NCI-H128 (cell line): ENCODE data around the gene DISP2.

Source experiments
- DNase-seq: peaks from one replicate; lab custom pipeline; 2025; ENCODE audit not compliant: unreplicated experiment; lab: John Stamatoyannopoulos, UW

The DISP2 gene

DNA sequence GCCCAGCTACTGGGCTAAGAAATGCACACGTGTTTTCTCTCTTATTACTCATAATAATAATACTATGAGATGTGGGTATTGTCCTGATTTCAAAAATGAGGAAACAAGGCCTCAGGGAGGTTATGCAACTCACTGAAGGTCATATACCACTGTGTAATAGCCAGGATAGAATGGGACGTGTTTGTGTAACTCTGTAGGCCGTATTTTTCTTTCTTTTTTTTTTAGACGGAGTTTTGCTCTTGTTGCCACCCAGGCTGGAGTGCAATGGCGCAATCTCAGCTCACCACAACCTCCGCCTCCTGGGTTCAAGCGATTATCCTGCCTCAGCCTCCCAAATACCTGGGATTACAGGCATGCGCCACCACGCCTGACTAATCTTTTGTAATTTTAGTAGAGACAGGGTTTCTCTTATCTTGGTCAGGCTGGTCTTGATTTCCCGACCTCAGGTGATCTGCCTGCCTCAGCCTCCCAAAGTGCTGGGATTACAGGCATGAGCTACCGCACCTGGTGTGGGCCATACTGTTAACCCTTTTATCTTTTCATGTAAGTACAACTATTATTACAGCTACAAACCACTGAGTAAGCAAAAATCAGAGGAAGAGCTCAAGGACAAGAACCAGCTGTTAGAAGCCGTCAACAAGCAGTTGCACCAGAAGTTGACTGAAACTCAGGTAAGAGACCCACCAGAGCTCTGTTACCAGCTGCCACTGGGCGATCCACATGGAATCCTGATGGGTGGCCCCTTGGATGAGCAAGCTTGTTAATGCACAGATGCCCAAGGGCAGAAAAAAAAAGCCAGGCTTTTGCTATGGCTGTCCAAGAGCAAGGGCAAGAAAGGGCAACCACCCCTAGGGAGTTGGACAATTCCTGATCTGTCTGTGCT, 31.2 kb downstream of the DISP2 start:
- DNase-seq = no peak

DNA sequence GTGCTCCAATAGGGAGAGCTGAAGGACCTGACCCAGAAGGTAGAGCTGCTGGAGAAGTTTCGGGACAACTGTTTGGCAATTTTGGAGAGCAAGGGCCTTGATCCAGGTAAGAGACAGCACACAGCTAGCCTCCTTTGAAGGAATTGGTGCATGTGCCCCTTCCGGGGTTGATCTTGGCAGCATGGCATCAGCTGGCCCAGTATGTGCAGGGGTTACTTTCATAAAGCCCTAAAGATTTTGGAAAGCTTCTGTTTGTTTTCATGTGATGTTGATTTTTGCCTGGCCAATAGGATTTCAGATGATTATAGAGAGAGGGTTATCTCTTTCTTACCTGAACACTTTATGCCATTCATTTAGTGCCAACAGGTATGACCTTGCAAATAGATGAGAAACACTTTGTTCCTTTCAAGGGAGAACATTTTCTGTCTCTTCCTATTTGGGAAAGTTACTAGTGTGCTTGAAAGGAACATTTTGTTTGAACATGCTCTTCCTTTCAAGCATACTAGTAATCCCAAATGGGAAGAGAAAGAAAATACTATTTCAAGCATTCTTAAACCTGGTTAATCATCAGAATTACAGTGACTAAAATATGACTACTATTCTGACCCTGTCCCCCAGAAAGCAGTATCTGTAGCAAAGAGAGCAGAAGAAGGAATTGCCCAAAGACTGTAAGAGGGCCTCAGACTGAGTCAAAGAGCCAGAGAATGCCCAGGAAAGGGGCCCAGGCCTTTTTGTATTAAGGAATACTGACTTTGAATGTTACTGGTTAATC, 32.0 kb downstream of the DISP2 start:
- no peak for DNase-seq

DNA sequence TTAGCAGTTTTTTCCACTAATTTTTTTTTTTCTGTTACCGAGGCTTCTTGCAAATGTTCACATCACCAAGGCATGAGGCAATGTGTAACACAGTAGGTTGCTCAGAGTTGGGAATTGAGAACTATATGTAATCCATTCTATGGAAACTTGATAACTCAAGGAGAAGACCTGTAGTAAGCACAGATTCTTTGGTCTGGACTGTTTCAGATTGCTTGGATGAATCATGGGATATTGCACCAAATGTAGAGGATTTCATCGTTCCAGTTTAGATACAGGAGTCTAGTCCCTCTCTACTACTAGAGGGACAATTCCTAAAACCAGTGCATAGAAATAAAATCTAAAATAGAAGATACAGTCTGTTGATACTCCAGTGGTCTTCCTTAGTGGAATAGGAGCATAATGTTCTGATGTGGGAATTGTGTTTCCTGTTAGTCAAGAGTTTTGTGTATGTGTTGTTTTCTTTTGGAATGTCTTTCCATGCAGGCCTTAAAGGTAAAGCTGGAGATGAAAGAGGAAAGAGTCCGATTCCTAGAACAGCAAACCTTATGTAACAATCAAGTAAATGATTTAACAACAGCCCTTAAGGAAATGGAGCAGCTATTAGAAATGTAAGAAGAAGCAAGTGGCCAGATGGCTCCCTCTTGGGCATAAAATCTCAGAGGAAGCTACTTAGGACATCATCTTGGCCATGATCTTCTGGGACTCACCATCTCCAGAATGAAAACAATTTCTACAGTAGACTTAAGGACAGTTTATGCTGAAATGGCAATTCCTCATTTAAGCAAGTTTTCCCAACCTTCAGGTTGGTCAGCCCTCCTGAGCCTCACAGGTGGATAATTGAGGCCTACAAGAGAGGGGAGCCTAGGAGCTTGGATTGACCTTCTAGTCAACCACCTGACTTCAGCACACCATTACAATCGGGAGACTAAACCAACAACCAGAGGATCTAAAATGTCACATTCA, 35.2 kb downstream of the DISP2 start:
- no peak for DNase-seq

DNA sequence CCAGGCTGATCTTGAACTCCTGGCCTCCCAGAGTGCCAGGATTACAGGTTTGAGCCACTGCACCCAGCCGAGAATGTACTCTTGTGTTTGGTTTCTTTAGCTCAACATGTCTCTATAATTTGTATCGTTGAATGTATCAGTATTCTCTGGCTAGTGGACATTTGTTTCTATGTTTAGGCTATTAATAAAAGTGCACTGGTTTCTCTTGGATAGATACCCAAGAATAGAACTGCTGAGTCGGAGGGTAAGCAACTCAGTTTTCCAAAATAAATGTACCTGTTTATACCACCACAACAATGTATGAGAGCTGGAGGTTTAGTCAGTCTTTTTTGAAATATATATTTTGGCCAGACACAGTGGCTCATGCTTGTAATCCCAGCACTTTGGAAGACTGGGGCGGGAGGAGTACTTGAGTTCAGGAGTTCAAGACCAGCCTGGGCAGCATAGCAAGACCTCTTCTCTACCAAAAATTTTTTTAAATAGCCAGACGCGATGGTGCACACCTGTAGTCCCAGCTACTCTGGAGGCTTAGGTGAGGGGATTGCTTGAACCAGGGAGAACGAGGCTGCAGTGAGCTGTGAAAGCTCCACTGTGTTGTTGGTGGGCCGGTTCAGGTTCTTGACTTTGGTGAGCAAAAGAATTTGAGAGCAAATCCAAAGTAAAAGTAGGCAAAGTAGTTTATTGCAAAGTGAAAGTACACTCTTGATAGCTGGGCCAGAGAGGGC, 39.8 kb downstream of the DISP2 start:
- DNase-seq = no peak

DNA sequence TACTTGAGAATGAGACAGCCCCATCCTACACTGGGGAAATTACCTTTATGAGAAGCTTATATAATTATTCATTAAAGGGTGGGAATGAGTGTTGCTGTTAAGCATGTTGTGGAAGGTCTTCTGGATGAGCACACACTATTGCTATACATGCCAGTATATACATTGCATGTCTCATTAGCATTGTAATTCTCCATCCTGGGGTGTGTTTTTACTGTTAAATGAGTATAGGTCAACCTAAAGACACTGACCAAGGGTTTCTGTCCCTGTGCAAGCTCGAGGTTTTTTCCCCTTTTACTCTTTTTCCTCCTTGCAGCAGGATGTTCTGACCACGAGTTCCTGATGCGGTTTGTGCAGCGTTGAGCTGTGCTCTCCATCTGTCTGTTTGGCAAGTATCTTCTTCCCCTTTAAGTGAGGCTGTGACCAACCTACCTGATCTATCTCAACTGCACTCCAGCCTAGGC, 40.4 kb downstream of the DISP2 start:
- DNase-seq = no peak

DNA sequence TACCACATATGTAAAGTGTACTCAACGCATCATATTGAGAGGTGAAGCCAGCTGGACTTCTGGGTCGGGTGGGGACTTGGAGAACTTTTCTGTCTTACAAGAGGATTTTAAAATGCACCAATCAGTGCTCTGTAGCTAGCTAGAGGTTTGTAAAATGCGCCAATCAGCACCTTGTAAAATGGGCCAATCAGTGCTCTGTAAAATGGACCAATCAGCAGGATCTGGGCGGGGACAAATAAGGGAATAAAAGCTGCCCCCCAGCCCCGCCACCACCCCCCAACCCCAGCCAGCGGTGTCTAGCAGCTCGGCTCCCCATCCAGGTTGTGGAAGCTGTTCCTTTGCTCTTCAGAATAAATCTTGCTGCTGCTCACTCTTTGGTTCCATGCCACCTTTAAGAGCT, 41.4 kb downstream of the DISP2 start:
- DNase-seq = no peak

DNA sequence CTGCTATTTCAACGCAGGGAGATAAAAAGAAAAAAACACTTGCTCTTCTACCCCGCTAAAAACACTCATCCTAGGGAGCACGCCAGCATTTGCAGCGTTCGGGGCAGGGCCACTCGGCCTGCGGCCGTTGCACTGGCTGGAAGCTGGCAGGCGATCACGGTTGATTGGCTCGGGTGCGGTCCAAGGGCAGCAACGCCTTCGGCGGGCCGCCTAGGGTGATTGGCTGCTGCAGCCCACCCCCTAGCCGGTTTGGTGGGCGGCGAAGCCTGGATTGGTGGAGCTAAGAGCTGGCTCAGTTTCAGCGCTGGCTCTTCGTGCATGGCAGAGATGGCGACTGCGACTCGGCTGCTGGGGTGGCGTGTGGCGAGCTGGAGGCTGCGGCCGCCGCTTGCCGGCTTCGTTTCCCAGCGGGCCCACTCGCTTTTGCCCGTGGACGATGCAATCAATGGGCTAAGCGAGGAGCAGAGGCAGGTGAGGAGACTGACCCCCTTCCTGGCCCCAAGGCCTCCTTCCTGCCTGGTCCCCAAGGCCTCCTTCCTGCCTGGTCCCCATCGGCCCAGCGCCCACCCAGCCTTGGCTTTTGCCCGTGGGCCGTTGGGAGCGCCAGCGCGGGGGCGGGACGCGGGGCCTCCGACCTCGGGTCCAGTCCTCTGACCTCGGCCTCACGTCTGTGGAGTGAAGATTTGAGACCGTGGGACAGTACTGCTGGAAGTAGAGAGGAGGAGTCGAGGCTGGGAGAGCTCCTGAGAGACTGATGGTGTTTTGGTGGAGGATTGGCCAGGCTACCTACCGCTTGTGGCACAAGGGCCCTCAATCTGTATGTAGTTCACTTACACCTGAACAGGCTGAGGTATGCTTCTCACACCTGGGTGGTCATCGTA, 47.7 kb downstream of the DISP2 start, which contains the start of gene IVD:
TSS of gene IVD (plus strand) at position 295 of the 881 bp plus-strand sequence. CDS start at position 328, 33 bp downstream.
- DNase-seq = peak; percentile 85

DNA sequence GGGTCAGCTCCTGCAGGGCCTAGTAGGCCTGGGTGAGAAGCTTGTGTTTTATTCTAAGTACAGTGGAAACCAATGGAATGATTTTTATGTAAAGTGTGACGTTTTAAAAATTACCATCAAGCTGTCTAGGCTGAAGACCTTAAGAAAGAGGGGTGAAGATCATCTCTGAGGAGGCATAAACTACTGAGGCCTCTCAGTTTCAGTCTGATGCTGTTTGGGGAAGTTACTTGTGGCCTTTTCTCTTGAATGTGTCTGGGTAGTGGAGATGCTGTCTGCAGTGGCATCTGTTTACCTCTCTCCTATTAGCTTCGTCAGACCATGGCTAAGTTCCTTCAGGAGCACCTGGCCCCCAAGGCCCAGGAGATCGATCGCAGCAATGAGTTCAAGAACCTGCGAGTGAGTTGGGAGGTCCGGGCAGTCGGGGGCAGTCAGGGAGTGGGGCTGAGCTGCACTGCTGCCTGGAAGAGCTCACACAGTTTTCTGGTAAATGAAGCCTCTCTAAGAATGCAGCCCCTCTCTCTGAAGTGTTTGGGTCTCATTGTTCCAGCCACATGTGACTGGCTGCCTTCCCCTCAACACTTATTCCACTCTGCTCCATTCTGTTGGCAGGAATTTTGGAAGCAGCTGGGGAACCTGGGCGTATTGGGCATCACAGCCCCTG, 49.4 kb downstream of the DISP2 start:
- no peak for DNase-seq

DNA sequence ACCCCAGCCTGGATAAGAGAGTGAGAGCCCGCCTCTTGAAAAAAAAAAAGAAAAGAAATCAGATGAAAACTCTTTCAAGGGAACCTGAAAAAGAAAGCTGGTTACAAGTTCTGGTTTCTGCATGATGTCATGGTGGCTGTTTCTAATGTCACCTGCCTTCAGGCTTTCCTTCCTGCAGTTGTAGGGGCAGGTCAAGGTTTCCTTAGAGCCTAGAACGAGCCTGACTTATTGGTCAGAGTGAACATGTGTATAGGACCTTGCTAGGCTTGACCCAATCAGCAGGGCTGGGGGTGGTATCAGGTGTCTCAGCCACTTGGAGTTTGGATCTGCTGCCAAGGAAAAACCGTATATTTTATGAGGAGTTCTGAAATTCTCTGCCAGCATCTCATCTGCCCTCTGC, 51.3 kb downstream of the DISP2 start:
- no peak for DNase-seq

DNA sequence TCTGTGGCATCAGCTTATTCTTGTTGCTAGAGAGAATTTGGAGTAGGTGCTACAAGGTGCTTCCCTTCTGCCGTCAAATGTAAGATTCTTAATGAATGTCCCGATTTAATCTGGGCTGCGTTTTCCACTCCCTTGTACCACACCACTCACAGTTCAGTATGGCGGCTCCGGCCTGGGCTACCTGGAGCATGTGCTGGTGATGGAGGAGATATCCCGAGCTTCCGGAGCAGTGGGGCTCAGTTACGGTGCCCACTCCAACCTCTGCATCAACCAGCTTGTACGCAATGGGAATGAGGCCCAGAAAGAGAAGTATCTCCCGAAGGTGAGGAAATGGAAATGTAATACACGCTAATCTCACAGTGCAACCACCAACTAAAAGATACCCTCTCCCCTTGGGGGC, 52.5 kb downstream of the DISP2 start:
- DNase-seq = no peak

DNA sequence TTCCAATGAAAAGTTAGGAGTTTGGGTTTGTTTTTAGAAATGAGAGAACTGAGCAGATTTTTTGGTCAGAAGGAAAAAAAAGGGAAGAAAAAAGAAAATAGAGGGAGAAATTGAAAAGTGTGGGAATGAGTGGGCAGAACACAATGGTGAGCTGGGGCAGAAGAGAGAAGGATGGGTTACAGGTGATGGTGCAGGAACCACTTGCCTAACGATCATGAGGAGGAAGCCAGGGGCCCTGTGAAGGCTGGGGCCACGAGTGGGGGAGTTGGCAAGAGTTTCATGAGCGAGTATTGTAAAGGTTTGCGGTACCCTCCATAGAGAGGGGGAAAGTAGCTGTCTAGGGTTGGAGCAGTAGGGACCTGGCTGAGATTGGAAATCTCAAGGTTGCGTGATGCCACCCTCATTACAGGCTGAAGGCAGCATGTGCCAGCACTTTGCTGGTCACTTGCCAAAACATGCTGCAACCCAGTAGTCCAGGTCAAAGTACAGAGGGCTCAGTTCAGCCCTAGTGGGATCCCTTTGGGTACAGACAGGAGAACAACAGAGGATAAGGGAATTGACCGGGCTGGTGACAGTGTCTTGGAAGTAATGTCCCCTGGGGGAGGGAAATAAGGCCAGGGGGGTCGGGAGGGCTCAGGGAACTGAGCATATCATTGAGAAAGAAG, 54.2 kb downstream of the DISP2 start:
- DNase-seq = no peak

DNA sequence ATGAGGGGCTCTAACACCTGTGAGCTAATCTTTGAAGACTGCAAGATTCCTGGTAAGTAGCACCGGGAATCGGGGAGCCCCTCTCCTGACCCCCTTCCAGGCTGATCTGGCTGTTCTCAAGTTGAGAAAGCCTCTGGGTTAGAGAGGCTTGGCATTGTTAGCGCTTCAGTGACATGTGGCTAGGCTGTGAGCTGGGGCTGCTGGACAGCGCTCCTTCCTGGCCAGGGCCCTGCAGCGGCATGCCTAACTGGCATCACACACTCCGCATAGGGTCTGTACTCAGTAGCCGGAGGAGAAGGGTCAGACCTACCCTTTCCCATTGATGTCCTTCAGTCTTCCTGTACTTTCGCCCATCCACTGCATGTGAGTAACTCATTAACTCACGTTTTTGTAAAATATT, 55.0 kb downstream of the DISP2 start:
- DNase-seq = no peak

DNA sequence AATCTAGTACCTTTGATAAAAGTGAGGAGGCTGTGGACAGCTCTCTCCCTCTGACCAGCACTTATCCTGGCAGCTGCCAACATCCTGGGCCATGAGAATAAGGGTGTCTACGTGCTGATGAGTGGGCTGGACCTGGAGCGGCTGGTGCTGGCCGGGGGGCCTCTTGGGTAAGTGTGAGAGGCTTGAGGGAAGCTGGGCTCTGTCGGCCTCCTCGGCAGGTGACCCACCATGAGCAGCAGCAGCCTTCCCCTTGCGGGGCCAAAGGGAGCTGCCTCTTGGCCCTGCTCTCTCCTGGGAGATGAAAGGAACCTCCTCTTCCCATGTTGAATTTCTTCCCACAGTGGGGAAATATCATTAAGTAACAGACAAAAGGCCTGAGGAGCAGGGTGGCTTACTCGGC, 56.8 kb downstream of the DISP2 start:
- no peak for DNase-seq

DNA sequence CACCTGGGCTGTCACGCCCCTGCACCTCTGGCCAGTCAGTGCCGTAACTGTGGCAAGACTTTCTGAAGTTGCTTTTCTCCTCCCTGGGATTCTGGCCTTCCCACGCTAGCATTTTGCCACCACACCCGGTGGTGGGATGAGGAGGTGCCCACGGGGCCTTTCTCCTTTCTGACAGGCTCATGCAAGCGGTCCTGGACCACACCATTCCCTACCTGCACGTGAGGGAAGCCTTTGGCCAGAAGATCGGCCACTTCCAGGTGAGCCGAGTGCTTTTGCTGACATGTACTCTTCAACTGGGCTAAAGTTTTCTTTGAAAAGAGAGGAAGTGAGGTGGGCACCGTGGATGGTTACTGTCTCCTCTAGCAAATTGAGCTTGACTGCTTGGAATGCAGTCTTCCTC, 57.2 kb downstream of the DISP2 start:
- DNase-seq = no peak

DNA sequence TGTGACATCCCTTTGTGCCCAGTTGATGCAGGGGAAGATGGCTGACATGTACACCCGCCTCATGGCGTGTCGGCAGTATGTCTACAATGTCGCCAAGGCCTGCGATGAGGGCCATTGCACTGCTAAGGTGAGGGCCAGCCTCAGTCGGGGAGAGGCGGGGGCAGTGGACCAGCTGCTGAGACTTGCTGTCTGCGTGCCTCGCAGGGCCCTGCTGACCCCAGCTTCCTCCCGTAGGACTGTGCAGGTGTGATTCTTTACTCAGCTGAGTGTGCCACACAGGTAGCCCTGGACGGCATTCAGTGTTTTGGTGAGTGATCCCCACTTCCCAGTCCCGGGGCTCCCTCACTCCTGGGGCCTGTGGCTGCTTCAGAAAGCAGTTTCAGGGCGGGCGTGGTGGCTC, 58.0 kb downstream of the DISP2 start:
- no peak for DNase-seq

DNA sequence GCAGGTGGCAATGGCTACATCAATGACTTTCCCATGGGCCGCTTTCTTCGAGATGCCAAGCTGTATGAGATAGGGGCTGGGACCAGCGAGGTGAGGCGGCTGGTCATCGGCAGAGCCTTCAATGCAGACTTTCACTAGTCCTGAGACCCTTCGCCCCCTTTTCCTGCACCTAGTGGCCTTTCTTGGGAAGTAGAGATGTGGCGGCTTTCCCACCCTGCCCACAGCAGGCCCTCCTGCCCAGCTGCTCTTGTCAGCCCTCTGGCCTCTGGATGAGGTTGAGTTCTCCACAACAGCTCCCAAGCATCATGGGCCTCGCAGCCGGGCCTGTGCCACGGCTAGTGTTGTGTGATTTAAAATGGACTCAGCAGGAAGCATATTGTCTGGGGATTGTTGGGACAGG, 60.1 kb downstream of the DISP2 start:
- no peak for DNase-seq

DNA sequence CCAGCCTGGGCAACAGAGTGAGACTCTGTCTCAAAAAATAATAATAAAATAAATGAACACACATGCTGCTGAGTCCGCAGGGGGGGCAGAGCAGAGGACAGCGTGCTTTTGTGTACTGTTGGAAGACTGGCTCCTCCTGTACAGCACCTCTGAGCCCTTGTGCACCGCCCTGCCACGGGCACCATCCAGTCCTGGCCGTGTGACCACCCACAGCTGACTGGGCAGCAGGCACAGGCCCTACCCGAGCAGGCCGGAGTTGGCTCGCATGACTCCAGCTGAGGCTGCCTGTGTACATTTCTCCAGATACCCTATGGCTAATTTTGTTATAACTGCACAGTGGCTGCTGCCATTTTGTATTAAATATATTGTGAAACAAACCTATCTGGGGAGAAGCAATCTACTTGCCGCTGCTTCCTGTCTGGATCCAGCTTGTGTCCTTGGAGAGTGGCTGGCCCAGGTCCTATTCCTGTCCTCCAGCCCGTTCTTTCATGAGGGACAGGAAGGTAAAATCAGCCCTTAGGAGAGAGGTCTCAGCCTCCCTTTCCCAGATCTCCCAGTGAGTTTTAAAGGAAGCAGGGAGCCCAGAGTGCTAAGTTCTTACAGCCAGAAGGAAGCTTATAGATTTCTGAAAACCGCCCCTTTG, 62.2 kb downstream of the DISP2 start:
- no peak for DNase-seq

DNA sequence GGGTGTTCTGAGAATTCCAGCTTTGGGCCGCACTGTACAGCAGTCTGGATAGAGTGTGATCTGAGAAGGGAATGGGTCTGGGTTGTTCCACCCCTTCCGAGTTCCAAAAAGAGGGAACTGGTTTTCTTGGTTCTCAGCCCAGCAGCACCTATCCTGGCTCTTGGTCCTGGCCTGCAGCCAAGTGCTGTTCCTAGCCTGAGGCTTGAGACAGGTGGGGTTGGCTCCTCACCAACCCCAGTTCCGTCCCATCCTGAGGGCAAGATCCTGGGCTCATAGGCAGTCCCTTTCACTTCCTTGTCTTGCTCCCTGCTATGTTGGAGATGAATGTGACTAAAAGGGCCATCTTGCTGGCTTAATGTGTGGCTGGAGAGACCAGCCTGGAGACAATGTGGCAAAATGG, 62.8 kb downstream of the DISP2 start:
- DNase-seq = no peak
